ENCODE data around the gene PRR27. TPM values are rescaled to one million over a fixed set of nuclear protein-coding genes. Genes with fewer than 3 reads are reported as not detected.

The PRR27 gene
- total RNA-seq, 1 donor from 2014 or later, result not detected

GRCh38 chr4:70178075-70178660, 24.1 kb downstream of the PRR27 start:
- Histone ChIP-seq H2AFZ (ENCODE audit: low read depth, low read length) (no peak overlapping the region), H3K4me3 (ENCODE audit: insufficient read depth, low read depth, low read length) (no peak overlapping the region), H3K9ac (ENCODE audit: low read length) (no peak overlapping the region), H3K27me3 (ENCODE audit: insufficient read depth, low read length) (no peaks in the 10 kb centered on the region), H3K4me1 (ENCODE audit: insufficient read depth, low read length) (no peaks in the 10 kb centered on the region), H3K27ac (ENCODE audit: low read depth, low read length) (no peak overlapping the region), H3K79me2 (ENCODE audit: insufficient read depth, low read length) (no peaks in the 10 kb centered on the region), H4K20me1 (ENCODE audit: insufficient read depth, low read length) (no peaks in the 10 kb centered on the region), H3K36me3 (ENCODE audit: insufficient read depth, low read length) (no peaks in the 10 kb centered on the region), H3K4me2 (ENCODE audit: low read length) (no peak overlapping the region), H3K9me3 (ENCODE audit: insufficient read depth, low read depth, low read length) (no peaks in the 10 kb centered on the region)
- Mint-ChIP-seq H3K9me3 (ENCODE audit: unreplicated experiment) (no peaks in the 10 kb centered on the region), H3K4me3 (ENCODE audit: unreplicated experiment) (no peak overlapping the region), H3K27ac (ENCODE audit: unreplicated experiment) (no peak overlapping the region), H3K27me3 (ENCODE audit: low read depth, unreplicated experiment) (no peaks in the 10 kb centered on the region), H3K36me3 (ENCODE audit: low read depth, unreplicated experiment) (no peaks in the 10 kb centered on the region), H3K4me1 (ENCODE audit: low read depth, unreplicated experiment) (no peaks in the 10 kb centered on the region)
- no peak for TF ChIP-seq EZH2 (IDR thresholded peaks at IDR 0.05; ENCODE audit: insufficient read depth, low read length)
- no peak for TF ChIP-seq CTCF (IDR thresholded peaks at IDR 0.05; ENCODE audit: insufficient read depth, low read depth, low read length)
- no peak for FAIRE-seq
- DNase-seq (ENCODE audit: low read depth), result no peak

GRCh38 chr4:70179811-70180210, 25.8 kb downstream of the PRR27 start:
- H3K9me3 Mint-ChIP-seq (ENCODE audit: unreplicated experiment), result no peaks in the 10 kb centered on the region
- Histone ChIP-seq H2AFZ (ENCODE audit: low read depth, low read length) (no peak overlapping the region), H3K27ac (ENCODE audit: low read depth, low read length) (no peak overlapping the region), H3K79me2 (ENCODE audit: insufficient read depth, low read length) (no peaks in the 10 kb centered on the region), H3K4me1 (ENCODE audit: insufficient read depth, low read length) (no peaks in the 10 kb centered on the region), H3K4me3 (ENCODE audit: insufficient read depth, low read depth, low read length) (no peak overlapping the region), H3K27me3 (ENCODE audit: insufficient read depth, low read length) (no peaks in the 10 kb centered on the region), H4K20me1 (ENCODE audit: insufficient read depth, low read length) (no peaks in the 10 kb centered on the region), H3K36me3 (ENCODE audit: insufficient read depth, low read length) (no peaks in the 10 kb centered on the region), H3K9ac (ENCODE audit: low read length) (no peak overlapping the region), H3K9me3 (ENCODE audit: insufficient read depth, low read depth, low read length) (no peaks in the 10 kb centered on the region), H3K4me2 (ENCODE audit: low read length) (no peak overlapping the region)
- TF ChIP-seq CTCF (IDR thresholded peaks at IDR 0.05; ENCODE audit: insufficient read depth, low read depth, low read length) (no peak), EZH2 (IDR thresholded peaks at IDR 0.05; ENCODE audit: insufficient read depth, low read length) (no peak)
- DNase-seq (ENCODE audit: low read depth) (no peak), FAIRE-seq (no peak)
- H3K36me3 Mint-ChIP-seq (ENCODE audit: low read depth, unreplicated experiment), result no peaks in the 10 kb centered on the region
- H3K27me3 Mint-ChIP-seq (ENCODE audit: low read depth, unreplicated experiment), result no peaks in the 10 kb centered on the region
- H3K4me1 Mint-ChIP-seq (ENCODE audit: low read depth, unreplicated experiment), result no peaks in the 10 kb centered on the region
- no peak overlapping the region for H3K27ac Mint-ChIP-seq (ENCODE audit: unreplicated experiment)
- H3K4me3 Mint-ChIP-seq (ENCODE audit: unreplicated experiment), result peak overlapping the region; percentile 36

- no peaks in the 10 kb centered on the region for H3K9me3 ChIP-seq (ENCODE audit: insufficient read depth, low read depth, low read length)
- no peak for TF ChIP-seq EZH2 (IDR thresholded peaks at IDR 0.05; ENCODE audit: insufficient read depth, low read length)
- TF ChIP-seq CTCF (IDR thresholded peaks at IDR 0.05; ENCODE audit: insufficient read depth, low read depth, low read length), result no peak
- Mint-ChIP-seq H3K4me3 (ENCODE audit: unreplicated experiment) (no peak overlapping the region), H3K36me3 (ENCODE audit: low read depth, unreplicated experiment) (no peaks in the 10 kb centered on the region), H3K4me1 (ENCODE audit: low read depth, unreplicated experiment) (no peaks in the 10 kb centered on the region), H3K27ac (ENCODE audit: unreplicated experiment) (no peak overlapping the region), H3K9me3 (ENCODE audit: unreplicated experiment) (no peaks in the 10 kb centered on the region), H3K27me3 (ENCODE audit: low read depth, unreplicated experiment) (no peaks in the 10 kb centered on the region)
- no peak overlapping the region for H2AFZ ChIP-seq (ENCODE audit: low read depth, low read length)
- no peak overlapping the region for H3K4me3 ChIP-seq (ENCODE audit: insufficient read depth, low read depth, low read length)
- DNase-seq (ENCODE audit: low read depth), result no peak
- H3K36me3 ChIP-seq (ENCODE audit: insufficient read depth, low read length), result no peaks in the 10 kb centered on the region
- no peaks in the 10 kb centered on the region for H3K27me3 ChIP-seq (ENCODE audit: insufficient read depth, low read length)
- no peak overlapping the region for H3K27ac ChIP-seq (ENCODE audit: low read depth, low read length)
- H4K20me1 ChIP-seq (ENCODE audit: insufficient read depth, low read length), result no peaks in the 10 kb centered on the region
- H3K4me2 ChIP-seq (ENCODE audit: low read length), result no peak overlapping the region
- H3K4me1 ChIP-seq (ENCODE audit: insufficient read depth, low read length), result no peaks in the 10 kb centered on the region
- no peaks in the 10 kb centered on the region for H3K79me2 ChIP-seq (ENCODE audit: insufficient read depth, low read length)
- no peak for FAIRE-seq
- H3K9ac ChIP-seq (ENCODE audit: low read length), result no peak overlapping the region
Measured at GRCh38 chr4:70181864-70182263, 27.8 kb downstream of the PRR27 start.

Measured in astrocyte (in vitro differentiated cells and primary cell).